Measurements from ENCODE around the gene BANF1. TPM values are rescaled to one million over a fixed set of nuclear protein-coding genes. Genes with fewer than 3 reads are reported as not detected.

The BANF1 gene
- polyA plus RNA-seq, 1 donor = 218 TPM

DNA sequence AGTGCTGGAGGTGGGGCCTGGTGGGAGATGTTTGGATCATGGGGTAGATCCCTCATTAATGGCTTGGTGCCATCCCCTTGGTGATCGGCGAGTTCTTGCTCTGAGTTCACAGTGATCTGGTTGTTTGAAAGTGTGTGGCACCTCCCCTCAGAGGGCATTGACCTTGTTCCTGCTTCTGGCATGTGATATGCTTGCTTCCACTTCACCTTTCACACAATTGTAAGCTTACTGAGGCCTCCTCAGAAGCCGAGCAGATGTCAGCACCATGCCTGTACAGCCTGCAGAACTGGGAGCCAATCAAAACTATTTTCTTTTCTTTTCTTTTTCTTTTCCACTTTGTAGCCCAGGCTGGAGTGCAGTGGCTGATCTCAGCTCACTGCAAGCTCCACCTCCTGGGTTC lies 35.0 kb downstream of the BANF1 start:
- DNase-seq (ENCODE audit: low read depth) = no peak

DNA sequence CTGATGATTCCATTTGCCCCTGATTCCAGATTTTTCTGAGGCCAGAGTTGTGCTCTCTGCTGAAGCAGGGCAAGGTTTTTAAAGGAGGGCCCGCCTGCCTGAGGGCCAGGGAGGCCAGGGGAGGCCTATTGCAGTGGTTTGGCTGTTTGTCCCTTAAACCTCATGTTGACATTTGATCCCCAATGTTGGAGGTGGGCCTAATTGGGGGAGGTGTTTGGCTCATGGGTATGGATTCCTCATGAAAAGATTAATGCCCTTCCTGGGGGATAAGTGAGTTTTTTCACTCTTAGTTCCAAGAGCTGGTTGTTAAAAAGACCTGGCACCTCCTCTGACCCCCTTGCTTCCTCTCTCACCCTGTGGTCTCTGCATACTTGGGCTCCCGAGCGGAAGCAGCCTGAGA lies 37.5 kb downstream of the BANF1 start:
- no peak for DNase-seq (ENCODE audit: low read depth)

DNA sequence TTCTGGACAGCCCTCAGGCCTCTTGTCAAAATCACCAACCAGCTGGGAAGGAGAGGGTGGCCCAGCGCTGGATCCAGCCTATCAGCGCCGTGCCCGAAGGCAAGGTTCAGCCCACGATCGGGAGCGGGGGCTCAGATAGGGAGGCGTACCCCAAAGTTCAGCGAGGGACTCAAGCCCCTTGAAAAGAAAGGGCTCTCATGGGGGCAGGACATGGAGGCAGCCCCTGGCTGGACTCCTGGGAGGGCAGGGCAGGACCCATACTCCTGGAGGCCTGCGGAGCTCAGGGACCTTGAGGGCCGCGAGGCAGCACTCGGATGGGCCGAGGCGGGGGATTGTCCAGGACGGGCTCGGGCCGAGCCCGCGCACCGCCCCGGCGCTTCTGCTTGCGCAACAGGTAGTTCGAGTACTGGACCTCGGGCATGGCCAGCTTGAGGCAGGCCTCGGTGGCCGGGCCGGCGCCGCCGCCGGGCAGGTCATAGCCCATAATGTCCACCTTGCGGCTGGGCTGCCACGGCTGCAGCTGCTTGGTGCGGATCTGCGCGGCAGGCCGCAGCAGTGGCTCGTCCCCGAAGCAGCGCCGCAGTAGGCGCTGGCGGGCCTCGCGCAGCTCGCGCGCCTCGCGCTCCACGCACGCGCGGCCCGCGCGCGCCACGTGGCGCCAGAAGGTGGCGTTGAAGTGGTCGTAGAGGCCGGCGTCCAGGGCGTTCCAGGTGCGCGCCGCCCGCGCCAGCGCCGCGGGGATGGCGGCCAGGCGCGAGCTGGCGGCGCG lies 40.1 kb downstream of the BANF1 start:
- DNase-seq (ENCODE audit: low read depth) = no peak

DNA sequence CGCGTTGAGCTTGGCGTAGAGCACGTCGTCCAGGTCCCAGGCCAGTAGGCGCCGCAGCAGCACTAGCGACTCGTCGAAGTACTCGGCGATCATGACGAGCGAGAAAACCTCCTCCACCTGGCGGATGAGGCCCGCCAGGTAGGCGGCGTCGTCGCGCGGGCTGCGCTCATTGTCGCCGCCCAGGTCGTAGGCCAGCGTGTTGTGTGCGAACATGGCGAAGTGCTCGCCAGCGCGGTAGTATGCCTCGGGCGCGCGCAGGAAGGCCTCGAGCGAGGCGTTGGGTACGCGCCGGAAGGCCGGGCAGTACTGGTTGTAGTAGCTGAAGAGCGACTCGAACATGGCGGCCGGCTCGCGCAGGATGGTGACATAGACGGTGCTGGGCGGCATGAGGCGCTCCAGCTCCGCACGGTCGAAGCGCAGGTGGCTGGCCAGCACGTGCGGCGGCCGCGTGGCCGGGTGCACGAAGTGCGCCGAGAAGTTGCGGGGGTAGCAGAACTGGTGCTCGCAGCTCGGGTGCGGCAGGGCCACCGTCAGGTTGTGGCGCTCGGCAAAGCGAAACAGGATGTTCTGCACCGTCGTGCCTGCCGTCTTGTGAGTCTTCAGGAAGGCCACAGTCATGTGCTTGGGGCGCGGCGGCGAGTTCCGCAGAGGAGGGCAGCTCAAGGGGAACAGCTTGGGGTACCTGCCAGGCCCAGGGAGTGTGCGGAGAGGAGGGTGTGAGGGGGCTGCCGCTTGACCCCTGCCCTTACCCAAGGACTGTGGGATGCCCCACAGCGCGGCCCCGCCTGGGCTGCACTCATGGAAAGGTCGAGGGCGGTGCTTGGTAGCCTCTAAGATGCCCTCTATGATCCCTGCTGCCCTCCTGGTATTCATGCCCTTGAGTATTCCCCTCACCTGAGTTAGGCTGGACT lies 40.9 kb downstream of the BANF1 start:
- DNase-seq (ENCODE audit: low read depth) = no peak

DNA sequence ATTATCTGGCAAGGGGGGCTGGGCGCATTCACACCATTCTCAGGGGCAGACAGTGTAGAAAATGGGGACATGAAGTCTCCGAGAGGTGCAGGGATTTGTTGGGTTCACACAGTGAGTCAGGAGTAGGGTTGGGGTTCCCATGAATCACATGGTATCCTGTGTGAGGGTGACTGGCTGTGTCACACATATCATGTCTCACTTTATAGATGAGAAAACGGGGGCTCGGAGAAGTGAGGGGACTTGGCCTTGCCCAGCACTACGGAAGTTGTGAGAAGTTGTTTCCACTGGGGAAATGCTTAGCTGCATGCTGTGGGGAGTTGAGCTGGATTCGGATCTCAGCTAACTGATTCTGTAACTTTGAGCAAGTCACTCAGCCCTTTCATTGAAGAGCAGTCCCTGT lies 42.5 kb downstream of the BANF1 start:
- no peak for DNase-seq (ENCODE audit: low read depth)

DNA sequence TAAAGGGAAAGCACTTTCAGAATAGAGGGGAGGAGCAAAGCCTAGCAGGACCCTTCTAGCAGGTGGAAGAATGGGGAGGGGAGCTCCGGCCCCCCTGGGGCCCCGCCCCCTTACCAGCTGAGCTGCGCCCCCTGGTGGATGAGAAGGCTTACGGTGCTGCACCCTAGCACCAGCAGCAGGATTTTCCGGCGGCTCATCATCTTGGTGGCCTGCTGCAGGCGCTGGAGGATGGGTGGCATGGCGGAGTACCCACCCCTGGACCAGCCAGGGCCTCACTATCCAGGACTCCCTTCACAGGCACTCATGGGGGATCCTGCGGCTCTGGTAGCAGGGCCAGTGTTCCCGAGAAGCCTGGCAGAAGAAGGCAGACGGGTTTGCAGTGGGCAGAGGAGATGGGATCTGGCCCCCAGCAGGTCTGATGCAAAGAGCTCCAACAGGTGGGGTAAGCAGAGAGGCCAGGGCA lies 42.9 kb downstream of the BANF1 start:
- no peak for DNase-seq (ENCODE audit: low read depth)

DNA sequence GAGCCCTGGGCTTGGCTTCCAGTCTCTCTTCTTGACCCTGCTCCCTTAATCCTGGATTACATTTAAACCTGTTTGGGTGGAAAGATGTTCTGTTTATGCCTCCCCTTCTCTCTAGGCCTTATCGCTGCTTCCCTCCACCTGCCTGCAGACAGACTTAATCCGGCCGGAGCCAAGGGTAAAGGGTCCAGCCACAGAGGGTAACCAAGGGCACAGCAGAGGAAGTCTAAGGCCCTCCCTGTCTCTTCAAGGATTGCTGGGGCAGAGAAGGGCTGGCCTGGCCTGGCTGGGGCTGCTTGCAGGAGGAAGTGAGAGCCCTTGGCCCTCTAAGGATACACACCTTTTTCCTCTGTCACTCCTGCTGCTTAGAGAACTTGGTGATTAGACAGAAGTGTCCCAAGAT lies 44.6 kb downstream of the BANF1 start:
- DNase-seq (ENCODE audit: low read depth) = no peak

DNA sequence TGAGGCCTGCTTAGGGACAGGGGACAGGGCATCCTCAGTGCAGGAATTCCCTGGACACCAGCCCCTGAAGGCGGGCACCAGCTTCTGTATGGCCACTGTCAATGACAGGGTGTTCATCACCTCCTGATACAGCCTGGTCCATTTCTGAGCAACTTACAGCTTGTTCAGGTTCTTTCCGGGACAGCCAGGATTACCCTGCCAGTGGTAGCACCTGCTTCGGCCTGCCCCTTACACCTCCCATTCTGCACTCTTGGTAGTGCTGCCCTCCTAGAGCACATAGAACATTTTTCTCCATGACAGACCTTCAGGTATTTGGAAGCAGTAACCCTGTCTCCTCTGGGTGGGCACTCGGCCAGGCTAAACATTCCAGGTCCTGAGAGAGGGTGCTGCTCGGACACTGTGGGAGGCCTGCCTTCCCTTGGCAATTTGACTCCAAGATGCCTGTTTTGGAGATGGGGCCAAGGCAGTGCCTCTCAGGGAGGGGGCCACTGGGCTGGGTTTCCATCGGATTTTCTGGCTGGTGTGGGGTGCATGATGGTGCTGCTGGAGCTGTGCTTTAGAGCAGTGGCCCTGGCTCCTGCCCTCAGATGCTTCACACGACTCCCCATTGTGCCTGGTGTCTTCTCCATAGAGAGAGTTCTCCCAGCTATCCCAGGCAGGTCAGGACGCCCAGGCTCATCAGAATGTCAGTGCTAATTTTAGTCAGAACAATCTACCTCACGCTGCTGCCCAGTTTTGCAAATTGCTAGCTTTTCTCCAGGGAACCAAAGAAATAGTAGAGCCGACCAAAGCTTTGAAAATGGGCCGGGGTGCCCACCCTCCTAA lies 45.5 kb downstream of the BANF1 start:
- no peak for DNase-seq (ENCODE audit: low read depth)

DNA sequence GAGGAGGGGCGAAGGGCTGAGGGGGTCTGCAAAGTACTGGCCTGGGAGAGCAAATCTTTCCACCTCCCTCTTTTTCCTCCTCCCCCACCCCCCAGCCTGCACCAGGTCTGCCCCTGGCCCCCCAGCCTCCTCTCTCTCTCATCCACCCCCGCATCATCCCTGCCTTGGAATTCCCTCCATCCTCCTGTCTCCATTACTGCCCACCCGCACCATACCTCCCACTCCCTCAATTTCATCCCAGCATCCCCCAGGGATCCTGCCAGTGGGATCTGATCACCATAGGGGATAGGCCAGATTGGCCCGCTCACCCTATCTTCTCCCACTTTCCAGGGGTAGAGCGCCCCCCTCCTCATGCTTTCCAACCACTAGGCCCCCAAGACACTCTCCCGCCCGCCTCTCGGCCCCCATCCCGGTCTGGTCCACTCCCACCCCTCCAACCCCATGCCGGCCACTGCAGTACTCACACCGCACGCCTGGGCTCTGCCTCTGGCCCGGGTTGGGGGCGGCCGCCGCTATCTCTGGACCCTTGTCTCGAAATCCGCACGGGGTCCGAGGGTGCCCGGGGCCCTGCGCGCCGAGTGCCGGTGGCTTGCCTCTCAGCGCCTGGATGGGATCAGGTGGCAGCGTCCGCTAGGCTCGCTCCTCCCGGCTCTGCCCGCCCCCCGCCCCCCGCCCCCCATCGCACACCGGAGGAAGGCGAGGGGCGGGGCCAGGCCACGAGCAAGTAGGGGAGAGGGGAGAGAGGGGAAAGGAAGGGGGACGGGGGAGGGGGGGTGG lies 46.4 kb downstream of the BANF1 start, which contains the start of gene GAL3ST3:
GAL3ST3 (minus strand) TSS at position 615 of the 777 bp plus-strand sequence. CDS start 3,746 bp downstream, outside the sequence.
- no peak for DNase-seq (ENCODE audit: low read depth)

DNA sequence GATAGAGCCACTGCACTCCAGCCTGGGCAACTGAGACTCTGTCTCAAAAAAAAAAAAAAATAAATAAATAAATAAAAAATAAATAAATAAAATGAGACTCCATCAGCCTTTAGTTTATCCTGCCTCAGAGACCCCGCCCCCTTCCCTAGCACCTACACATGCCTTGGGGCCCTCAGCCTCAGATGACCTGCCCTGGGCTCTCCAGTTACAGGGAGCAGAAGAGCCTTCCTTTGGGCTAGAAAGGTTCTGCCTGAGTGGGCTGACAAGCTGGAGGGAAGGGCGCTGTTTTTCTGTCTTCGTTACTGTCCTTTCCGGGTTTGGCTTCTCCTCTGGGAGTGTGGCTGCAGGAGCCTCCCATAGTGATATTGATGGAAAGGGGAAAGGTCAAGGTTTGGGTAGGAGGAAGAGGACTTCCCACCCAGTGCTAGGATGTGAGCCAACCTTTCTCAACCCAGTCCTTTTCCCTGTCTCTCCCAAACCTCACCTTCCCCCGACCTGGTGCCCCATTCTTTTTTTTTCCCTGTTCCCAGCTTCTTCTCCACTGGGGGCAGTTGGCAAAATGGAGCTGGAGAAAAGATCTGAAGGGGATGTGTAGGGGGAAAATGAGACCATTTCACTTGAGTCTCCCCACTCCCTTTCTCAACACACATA lies 48.4 kb downstream of the BANF1 start:
- DNase-seq (ENCODE audit: low read depth) = no peak

DNA sequence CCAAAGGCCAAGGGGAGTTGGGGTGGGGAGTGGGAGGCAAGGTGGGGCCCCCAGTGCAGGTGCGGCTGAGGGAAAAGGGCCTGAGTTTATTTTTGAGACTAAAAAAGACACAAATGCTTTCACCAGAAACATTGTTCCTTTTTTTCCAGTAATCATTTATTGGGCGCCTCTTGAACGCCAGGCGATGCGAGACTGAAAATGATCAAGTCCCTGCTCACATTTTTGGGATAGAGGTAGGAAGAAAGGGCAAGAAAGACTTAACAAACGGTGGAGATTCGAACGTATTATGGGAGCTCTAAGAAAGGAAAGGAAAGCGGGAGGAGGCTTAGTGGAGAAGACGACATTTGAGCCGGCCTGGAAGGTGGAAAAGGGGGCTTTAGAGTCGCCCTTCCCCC lies 49.1 kb downstream of the BANF1 start:
- no peak for DNase-seq (ENCODE audit: low read depth)

DNA sequence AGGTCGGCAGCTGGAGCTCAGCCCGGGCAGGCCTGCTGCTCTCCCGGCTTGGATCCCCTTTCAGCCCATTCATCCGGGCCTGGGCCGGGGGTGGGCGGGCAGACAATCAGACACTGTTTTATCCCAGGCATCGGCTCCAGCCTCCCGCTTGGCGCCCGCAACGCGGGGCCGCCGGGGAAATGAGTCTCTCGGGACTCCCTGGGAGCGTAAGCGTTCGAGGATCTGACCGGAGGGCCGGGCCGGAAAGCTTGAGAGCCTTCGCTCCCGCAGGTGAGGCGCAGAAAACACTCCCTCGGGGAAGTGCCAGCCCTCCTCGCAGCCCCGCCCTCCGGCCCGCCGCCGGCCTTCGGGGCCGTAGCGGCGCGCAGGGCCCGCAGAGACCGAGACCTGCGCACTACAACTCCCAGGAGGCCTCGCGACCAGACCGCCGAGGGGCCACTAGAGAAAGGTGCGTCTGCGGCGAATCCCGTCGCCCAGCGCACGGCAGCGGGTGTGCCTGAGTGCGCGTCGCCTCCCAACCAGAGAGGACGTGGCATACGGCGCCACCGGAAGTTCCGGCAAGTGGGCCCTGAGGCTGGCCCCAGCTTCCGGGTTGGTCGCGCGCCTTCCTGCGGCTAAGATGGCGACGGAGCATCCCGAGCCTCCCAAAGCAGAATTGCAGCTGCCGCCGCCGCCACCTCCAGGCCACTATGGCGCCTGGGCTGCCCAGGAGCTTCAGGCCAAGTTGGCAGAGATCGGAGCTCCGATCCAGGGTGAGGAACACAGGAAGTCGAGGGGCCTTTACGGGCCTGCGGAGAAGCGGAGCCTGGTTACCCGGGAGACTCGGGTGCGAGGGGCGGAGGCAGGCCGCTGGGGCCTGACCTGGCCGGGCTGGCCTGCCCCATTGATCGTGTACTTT lies 49.7 kb downstream of the BANF1 start, which contains the start of gene SF3B2:
SF3B2 (plus strand) TSS at position 599 of the 898 bp plus-strand sequence; CDS start at position 620, 21 bp downstream.
- peak; percentile 87 for DNase-seq (ENCODE audit: low read depth)

DNA sequence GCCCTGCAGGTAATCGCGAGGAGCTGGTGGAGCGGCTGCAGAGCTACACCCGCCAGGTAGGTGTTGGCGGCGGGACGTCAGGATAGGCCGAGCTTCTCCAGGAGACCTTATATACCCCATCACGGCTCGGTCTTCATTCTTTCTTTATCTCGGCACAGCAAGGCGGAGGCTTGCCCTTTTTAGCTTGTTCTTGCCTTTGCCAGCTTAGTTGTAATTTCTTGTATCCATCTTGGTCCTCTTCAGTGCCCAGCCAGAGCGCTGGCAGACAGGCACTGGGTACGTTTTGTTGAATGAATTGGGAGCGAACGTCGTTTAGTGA lies 50.3 kb downstream of the BANF1 start:
- no peak for DNase-seq (ENCODE audit: low read depth)

Other genes starting within 250 kb of the BANF1 start
- 1.5 TPM for gene AP5B1, start 221.5 kb upstream of the BANF1 start, polyA plus RNA-seq (ENCODE audit: insufficient read length)
- not detected for gene OVOL1, start 215.4 kb upstream of the BANF1 start, polyA plus RNA-seq (ENCODE audit: insufficient read length)
- gene SNX32, start 168.5 kb upstream of the BANF1 start, polyA plus RNA-seq (ENCODE audit: insufficient read length) = 1.8 TPM
- gene CFL1, start 144.3 kb upstream of the BANF1 start, polyA plus RNA-seq (ENCODE audit: insufficient read length) = 578 TPM
- 43.9 TPM for gene MUS81, start 142.1 kb upstream of the BANF1 start, polyA plus RNA-seq (ENCODE audit: insufficient read length)
- gene EFEMP2, start 129.7 kb upstream of the BANF1 start, polyA plus RNA-seq (ENCODE audit: insufficient read length) = 82.6 TPM
- gene CTSW, start 122.7 kb upstream of the BANF1 start, polyA plus RNA-seq (ENCODE audit: insufficient read length) = 1.3 TPM
- gene FIBP, start 114.0 kb upstream of the BANF1 start, polyA plus RNA-seq (ENCODE audit: insufficient read length) = 55.8 TPM
- gene CCDC85B, start 111.8 kb upstream of the BANF1 start, polyA plus RNA-seq (ENCODE audit: insufficient read length) = 14.7 TPM
- not detected for gene FOSL1, start 102.1 kb upstream of the BANF1 start, polyA plus RNA-seq (ENCODE audit: insufficient read length)
- gene C11orf68, start 83.4 kb upstream of the BANF1 start, polyA plus RNA-seq (ENCODE audit: insufficient read length) = 33.1 TPM
- 74.8 TPM for gene DRAP1, start 83.1 kb upstream of the BANF1 start, polyA plus RNA-seq (ENCODE audit: insufficient read length)
- 0.25 TPM for gene TSGA10IP, start 57.0 kb upstream of the BANF1 start, polyA plus RNA-seq (ENCODE audit: insufficient read length)
- 36.2 TPM for gene SART1, start 40.8 kb upstream of the BANF1 start, polyA plus RNA-seq (ENCODE audit: insufficient read length)
- gene EIF1AD, start 346 bp upstream of the BANF1 start, polyA plus RNA-seq (ENCODE audit: insufficient read length) = 18.5 TPM
- not detected for gene CST6, start 9.5 kb downstream of the BANF1 start, polyA plus RNA-seq (ENCODE audit: insufficient read length)
- 0.27 TPM for gene CATSPER1, start 24.0 kb downstream of the BANF1 start, polyA plus RNA-seq (ENCODE audit: insufficient read length)
- gene GAL3ST3, start 46.7 kb downstream of the BANF1 start, polyA plus RNA-seq (ENCODE audit: insufficient read length) = 0.78 TPM
- gene SF3B2, start 49.9 kb downstream of the BANF1 start, polyA plus RNA-seq (ENCODE audit: insufficient read length) = 121 TPM
- 28.3 TPM for gene PACS1, start 67.8 kb downstream of the BANF1 start, polyA plus RNA-seq (ENCODE audit: insufficient read length)